Gastroesophageal sphincter (tissue), 3 donors: Measurements from ENCODE around the gene PDCD1.
A peak's percentile ranks its signal among the peaks of the same experiment; 100 is the strongest.

ENCODE experiments used
- CTCF ChIP-seq, 4 experiments: fragments of 200-600 bp in 2 of 4; fragments of 450-650 bp in 2 of 4; sonication (generic) in 1 of 4; IDR thresholded peaks; one replicate each; pipeline ENCODE4 v1.5.1; 2017 to 2019; ENCODE audit warnings: antibody characterized with exemption in 4 of 4, mild to moderate bottlenecking in 2 of 4, moderate library complexity in 2 of 4
- POLR2AphosphoS5 ChIP-seq: sonication (generic); formaldehyde crosslinking; IDR thresholded peaks from one replicate; pipeline ENCODE4 v1.6.1; 2017; ENCODE audit warnings: antibody characterized with exemption

GRCh38 chr2:241842620-241843211 is 16.0 kb downstream of the PDCD1 start:
- TF ChIP-seq CTCF (IDR thresholded peaks at IDR 0.05) (no peak), POLR2AphosphoS5 (peak; percentile 28)
